ENCODE data around the gene PPP1R7.
"Not testable (repeated sequence)": the region's sequence is repeated elsewhere in the genome, so short reads cannot be mapped to it uniquely, and the experiment has no call there.

The PPP1R7 gene

GRCh38 chr2:241188361-241189092 is 38.3 kb downstream of the PPP1R7 start, which contains the start of gene ANO7:
Gene ANO7, plus strand, starts transcription at chr2:241188677. Its CDS starts 1,387 bp downstream, at chr2:241190064.
- FAIRE-seq, result no peak
- no peak for DNase-seq (ENCODE audit: extremely low spot score, insufficient read length, low read depth)

- DNase-seq (ENCODE audit: extremely low spot score, insufficient read length, low read depth), result no peak
- FAIRE-seq, result no peak
Measured at GRCh38 chr2:241189093-241189855, 39.0 kb downstream of the PPP1R7 start.

DNA sequence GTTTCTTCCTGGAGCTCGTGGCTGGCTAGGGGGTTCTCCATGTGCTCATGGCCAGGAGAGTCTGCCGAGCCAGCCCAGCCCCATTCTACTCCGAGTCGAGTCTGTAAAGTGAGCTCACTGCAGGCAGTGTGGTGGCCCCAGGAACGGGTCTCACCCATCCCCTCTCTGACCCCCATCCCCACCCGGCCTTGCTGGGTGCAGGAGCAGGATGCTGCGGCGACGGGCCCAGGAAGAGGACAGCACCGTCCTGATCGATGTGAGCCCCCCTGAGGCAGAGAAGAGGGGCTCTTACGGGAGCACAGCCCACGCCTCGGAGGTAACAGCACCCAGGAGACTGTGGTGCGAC is 39.6 kb downstream of the PPP1R7 start:
- no peak for FAIRE-seq
- no peak for DNase-seq (ENCODE audit: extremely low spot score, insufficient read length, low read depth)

DNA sequence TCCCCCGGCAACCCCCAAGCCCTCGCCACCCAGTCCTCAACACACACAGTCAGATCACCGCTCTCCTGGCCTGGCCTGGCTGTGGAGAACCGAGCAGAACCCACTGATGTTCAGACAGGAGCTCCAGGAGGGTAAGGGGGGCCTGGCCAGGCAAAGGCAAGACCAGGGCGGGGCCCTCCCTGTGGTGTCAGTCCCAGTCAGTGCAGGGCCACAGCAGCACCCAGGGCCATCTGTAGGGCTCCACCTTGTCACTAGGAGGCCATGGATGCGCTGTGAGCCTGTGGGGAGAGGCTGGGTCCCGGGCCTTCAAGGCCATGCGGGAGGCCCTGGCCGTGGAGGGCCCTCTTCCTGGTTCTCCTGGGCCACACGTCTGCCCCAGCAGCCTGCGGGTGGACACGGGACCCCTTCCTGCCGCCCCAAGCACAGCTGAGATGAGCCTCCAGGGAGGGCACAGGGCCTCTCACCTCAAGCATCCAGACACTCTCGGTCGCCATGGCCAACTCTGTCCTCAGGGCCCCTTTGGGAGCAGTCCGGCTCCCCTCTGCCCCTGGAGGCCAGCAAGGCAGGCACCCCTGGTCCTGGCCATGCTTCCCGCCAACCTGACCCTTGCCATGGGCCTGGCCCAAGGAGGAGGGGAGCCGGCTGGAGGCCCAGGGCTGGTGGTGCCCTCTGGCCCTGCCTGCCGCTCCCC is 40.2 kb downstream of the PPP1R7 start:
- FAIRE-seq (no peak), DNase-seq (ENCODE audit: extremely low spot score, insufficient read length, low read depth) (no peak)

DNA sequence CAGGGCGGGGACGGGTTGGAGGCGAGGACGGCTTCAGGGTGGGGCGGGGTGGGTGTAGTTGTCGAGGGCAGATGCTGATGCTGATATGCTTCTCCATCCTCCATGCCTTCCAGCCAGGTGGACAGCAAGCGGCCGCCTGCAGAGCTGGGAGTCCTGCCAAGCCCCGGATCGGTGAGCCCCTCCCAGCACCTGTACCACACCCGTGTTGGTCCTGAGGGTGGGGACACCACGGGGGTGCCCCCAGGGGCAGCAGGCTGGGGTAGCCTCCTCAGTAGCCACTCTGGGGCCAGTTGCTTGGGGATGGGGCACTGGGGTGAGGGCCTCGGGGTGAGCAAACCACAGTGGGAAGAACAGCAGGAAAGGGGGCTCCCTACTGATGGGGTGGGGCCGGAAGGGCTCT is 40.8 kb downstream of the PPP1R7 start:
- no peak for DNase-seq (ENCODE audit: extremely low spot score, insufficient read length, low read depth)
- no peak for FAIRE-seq

DNA sequence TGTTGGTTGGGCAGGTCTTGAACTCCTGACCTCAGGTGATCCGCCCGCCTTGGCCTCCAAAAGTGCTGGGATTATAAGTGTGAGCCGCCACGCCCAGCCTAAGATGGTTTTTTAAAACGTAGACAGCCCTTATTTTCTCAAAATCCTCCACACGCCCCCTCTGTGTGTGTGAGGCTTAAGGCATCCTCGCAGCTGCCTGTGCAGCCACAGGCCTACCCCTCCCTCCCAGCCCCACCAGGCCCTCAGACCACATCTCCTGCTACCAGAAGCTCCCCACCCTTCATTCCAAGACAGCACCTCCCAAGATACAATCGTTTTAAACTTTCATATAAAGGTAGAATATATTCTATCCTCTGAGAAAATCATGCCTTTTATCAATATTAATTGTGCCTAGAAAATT is 43.0 kb downstream of the PPP1R7 start:
- FAIRE-seq (no peak), DNase-seq (ENCODE audit: extremely low spot score, insufficient read length, low read depth) (no peak)

- FAIRE-seq (no peak), DNase-seq (ENCODE audit: extremely low spot score, insufficient read length, low read depth) (no peak)
Measured at GRCh38 chr2:241194811-241195210, 44.5 kb downstream of the PPP1R7 start.

DNA sequence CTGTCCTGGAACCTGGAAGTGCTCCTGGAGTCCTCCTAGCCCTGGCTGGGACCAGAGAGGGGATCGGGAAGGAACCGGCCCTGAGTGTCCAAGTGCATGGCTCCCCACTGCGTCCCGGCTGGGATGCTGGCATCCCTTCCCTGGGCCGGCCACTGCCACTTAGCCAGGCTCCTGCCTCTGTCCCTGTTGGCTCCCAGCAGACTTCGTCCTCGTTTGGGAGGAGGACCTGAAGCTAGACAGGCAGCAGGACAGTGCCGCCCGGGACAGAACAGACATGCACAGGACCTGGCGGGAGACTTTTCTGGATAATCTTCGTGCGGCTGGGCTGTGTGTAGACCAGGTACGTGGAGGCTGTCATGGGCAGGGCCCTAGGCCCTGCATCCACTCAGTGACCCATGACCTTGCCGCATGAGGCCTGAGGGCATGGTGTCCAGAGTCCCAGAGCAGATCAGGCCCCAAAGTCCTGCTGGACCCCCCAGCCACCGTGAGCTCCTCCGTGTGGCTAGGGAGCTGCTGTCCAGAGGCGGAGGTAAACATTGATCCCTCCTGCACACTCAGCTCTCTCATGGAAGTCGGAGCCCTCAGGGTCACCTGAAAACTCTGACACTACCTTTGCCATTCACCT is 45.4 kb downstream of the PPP1R7 start:
- no peak for FAIRE-seq
- DNase-seq (ENCODE audit: extremely low spot score, insufficient read length, low read depth), result no peak

- not testable (repeated sequence) for DNase-seq (ENCODE audit: extremely low spot score, insufficient read length, low read depth); FAIRE-seq
Measured at GRCh38 chr2:241197246-241197645, 47.0 kb downstream of the PPP1R7 start.

GRCh38 chr2:241197947-241198346 is 47.7 kb downstream of the PPP1R7 start:
- no peak for FAIRE-seq

GRCh38 chr2:241198381-241199279 is 48.4 kb downstream of the PPP1R7 start:
- no peak for FAIRE-seq

More at GRCh38 chr2:241197947-241198346, 47.7 kb downstream of the PPP1R7 start:
- DNase-seq (ENCODE audit: extremely low spot score, insufficient read length, low read depth), result no peak

GRCh38 chr2:241199286-241199685 is 49.0 kb downstream of the PPP1R7 start:
- DNase-seq (ENCODE audit: extremely low spot score, insufficient read length, low read depth) (no peak), FAIRE-seq (no peak)

More at GRCh38 chr2:241198381-241199279, 48.4 kb downstream of the PPP1R7 start:
- no peak for DNase-seq (ENCODE audit: extremely low spot score, insufficient read length, low read depth)

GRCh38 chr2:241199897-241200821 is 49.9 kb downstream of the PPP1R7 start:
- DNase-seq (ENCODE audit: extremely low spot score, insufficient read length, low read depth) (no peak), FAIRE-seq (no peak)

- no peak for FAIRE-seq
- no peak for DNase-seq (ENCODE audit: extremely low spot score, insufficient read length, low read depth)
Measured at GRCh38 chr2:241200822-241201395, 50.6 kb downstream of the PPP1R7 start.

GRCh38 chr2:241201445-241202267 is 51.4 kb downstream of the PPP1R7 start:
- FAIRE-seq, result no peak
- no peak for DNase-seq (ENCODE audit: extremely low spot score, insufficient read length, low read depth)

DNA sequence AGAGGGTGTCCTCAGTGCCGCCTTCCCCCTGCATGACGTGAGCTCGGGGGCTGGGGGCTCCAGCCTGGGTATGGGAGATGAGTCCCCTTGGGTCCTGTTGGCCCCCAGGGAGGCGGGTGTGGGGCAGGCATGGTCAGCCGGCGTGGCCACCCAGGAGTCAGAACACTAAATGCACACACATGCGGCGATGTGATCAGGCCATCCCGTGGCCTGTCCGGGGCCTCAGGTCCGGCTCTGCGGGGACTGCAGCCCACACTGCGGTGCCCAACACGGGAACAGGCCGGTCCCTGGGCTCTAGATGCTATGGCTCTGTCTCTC is 52.0 kb downstream of the PPP1R7 start:
- DNase-seq (ENCODE audit: extremely low spot score, insufficient read length, low read depth), result no peak
- FAIRE-seq, result no peak

GRCh38 chr2:241202681-241203080 is 52.4 kb downstream of the PPP1R7 start:
- no peak for FAIRE-seq
- DNase-seq (ENCODE audit: extremely low spot score, insufficient read length, low read depth), result no peak

Measured in GM18507 (cell line).